WI38 (cell line): ENCODE measurements around the gene C10orf90.

Source experiments
- H3K4me3 ChIP-seq: 2 replicates; pipeline ENCODE4 v1.5.1; 2011; ENCODE audit warnings: low read depth, mild to moderate bottlenecking, control low read depth, low read length
- TF ChIP-seq, protein P1 (sequence below): IDR thresholded peaks from 2 replicates; pipeline ENCODE4 v1.5.1; 2012; ENCODE audit warnings: low read depth, mild to moderate bottlenecking, control low read depth, low read length

The C10orf90 gene

DNA sequence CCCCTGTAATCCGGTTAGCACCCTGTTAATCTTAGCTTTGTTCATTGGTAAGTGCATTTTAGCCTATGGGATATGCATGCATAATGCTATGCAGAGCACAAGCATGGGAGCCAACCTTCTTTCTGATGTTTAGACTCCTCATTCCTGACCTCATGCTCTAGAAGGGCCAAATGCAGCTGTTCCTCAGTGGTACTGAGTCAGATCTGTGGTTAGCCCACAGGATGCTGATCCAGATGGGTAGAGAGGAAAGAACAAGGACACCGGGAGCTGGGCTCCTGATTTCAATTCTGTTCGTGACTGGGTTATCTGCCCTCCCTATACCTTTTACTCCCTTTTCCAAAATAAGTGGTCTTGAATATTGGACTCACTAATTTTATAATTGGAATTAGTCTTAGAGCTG, 31.7 kb upstream of the C10orf90 start:
- TF ChIP-seq, protein P1, sequence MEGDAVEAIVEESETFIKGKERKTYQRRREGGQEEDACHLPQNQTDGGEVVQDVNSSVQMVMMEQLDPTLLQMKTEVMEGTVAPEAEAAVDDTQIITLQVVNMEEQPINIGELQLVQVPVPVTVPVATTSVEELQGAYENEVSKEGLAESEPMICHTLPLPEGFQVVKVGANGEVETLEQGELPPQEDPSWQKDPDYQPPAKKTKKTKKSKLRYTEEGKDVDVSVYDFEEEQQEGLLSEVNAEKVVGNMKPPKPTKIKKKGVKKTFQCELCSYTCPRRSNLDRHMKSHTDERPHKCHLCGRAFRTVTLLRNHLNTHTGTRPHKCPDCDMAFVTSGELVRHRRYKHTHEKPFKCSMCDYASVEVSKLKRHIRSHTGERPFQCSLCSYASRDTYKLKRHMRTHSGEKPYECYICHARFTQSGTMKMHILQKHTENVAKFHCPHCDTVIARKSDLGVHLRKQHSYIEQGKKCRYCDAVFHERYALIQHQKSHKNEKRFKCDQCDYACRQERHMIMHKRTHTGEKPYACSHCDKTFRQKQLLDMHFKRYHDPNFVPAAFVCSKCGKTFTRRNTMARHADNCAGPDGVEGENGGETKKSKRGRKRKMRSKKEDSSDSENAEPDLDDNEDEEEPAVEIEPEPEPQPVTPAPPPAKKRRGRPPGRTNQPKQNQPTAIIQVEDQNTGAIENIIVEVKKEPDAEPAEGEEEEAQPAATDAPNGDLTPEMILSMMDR = no peak
- no peak overlapping the region for H3K4me3 ChIP-seq

GRCh38 chr10:126701526-126701925, 31.0 kb upstream of the C10orf90 start:
- TF ChIP-seq, protein P1 = no peak
- no peak overlapping the region for H3K4me3 ChIP-seq

- no peak overlapping the region for H3K4me3 ChIP-seq
- TF ChIP-seq, protein P1 = no peak
Measured at GRCh38 chr10:126696684-126697083, 26.2 kb upstream of the C10orf90 start.

- TF ChIP-seq, protein P1 = no peak
- no peak overlapping the region for H3K4me3 ChIP-seq
Measured at GRCh38 chr10:126691456-126691855, 21.0 kb upstream of the C10orf90 start.

DNA sequence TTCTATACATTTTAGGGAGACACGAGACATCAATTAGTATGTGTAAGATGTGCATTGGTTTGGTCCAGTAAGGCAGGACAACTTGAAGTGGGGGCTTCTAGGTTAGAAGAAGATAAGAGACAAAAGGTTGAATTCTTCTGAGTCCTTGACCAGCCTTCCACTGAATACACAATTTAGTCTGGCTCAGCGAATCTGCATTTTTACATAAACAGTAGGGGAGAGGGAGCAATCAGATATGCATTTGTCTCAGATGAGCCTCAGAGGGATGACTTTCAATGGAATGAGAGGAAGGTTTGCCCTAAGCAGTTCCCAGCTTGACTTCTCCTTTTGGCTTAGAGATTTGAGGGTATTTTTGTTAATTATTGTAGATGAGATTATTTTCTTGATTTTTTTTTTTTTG, 20.0 kb upstream of the C10orf90 start:
- H3K4me3 ChIP-seq = no peak overlapping the region
- TF ChIP-seq, protein P1 = no peak

- H3K4me3 ChIP-seq = no peak overlapping the region
- TF ChIP-seq, protein P1 = no peak
Measured at GRCh38 chr10:126689461-126689994, 19.0 kb upstream of the C10orf90 start.

DNA sequence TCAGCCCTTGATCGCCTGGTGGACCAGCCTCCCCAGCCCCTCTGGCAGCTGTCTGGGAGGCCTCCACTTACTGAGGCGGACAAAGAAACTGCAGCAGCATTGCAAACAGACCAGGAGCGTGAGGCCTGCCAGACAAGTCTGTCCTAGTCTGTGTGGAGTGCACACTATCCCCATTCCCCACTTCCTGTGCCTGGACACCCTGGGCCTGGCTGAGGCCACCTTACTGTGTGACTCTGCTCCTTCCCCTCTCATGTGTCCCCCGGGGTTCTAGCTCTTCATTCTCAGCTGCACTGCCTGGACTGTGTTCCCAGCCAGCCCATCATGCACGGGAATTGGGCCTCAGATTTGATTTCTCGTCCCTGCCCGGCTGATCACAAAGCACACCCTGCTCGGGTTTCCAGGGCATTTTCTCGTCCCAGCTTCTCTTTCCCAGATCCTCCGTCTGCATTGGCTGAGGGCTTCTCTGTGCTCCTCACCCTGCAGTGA, 16.7 kb upstream of the C10orf90 start:
- no peak overlapping the region for H3K4me3 ChIP-seq
- TF ChIP-seq, protein P1 = no peak
